HG03558 (cell line): Measurements from ENCODE around the gene THRA.
A peak's percentile ranks its signal among the peaks of the same experiment; 100 is the strongest.

Experiments used
- ATAC-seq: cut with Tn5 transposase; IDR thresholded peaks from one replicate; pipeline ENCODE4 v1.9.1; 2021; ENCODE audit warnings: moderate number of reproducible peaks; ENCODE audit not compliant: unreplicated experiment; ENCODE audit errors: extremely low read depth

THRA gene

DNA sequence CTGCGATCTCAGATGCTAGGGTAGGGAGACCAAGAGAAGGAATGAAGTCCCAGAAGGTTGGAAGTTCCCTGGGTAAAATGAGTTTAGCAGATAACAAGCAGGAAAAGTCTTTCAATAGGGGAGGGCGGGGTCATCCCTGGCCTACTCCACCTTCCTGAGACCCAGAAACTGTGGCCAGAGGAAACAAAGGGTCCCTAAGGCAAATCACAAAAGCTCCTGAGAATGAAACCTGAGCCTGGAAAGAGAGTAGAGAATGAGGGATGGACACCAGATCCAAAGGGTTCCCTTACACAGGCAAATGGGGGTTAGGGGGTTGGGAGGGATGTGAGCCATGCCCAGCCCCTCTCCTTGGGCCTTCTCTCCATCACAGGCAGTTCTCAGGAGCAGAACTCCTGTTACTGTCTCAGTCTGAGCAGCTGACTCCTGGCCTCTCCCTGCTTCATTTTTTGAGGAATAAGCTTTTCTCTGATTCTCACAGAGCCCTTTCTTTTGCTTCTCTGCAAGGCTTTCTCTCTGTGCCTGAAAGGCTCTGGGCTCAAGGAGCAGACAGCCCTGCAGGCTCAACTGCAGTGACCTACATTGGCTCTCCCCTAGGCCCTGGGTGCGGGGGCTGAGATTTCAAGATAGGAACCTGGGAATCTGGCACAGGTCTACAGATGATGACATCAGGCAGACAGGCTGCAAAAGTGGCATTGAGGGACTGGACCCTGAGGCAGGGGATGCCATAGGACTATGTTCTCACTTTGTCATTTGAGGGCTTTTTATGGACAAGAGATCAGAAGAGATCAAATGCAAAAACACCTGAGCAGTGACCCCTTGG lies 47.5 kb downstream of the THRA start:
- no peak for ATAC-seq

DNA sequence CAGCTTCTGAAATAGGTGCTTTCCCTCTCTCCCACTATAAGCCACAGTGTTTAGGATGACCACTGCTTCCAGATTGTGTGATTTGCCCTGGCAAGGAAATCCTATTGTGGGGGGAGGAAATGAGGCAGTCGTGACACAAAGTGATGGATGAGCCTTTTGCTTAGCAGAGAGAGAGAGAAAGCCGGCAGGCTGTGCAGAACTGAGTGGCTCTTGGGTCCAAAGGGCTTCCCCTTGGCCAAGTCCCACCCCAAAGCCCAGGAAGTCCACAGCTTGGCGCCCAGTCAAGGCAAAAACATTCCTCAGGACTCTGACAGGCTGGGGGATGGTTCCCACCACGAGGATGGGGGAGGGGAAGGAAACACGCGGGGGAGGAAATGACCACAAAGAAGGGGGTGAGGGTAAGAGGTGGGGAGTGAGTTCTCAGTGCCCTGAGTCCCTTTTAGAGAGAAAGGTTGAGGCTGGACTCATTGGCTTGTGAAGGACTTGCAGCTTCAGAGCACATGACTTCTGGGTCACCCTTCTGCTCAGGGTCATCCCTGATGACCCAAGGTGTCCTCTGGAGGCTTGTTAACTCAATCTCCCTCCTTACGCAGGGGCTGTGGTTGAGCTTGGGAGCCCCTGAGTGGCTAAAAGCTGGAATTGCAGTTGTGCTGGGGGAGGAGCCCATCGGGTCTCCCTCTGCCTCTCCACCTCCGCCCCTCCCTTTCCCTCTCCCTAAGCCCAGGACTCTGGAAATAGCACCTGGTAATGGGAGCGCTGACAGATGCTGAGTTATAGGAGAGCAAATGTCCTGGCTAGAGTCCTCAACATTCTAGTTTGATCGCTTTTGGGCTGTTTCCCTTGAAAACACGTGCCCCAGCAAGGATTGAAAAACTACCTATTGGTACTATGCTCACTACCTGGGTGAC lies 48.7 kb downstream of the THRA start:
- ATAC-seq: no peak

DNA sequence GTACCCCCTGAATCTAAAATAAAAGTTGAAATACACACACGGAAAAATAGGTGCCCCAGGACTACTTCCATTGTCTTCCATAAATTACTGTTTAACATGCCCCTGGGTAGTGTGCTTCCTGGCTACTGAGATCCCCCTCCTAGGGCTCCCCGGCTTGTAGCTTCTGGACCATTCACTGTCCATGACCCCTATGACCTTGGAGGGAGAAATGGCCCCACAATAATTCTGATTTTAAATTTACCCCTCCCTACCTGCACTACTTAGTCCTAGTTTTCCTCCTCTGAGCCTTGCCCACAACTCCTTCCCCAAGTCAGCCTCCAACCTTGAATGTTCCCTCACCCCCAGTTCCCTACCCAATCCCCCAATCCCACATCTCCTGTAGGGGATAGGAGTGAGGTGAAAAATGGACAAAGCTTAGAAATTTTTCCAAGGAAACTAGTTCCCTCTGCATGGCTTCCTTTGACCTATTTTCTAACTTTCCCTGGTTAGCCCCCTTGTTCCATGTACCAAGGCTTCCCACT lies 49.5 kb downstream of the THRA start:
- no peak for ATAC-seq

DNA sequence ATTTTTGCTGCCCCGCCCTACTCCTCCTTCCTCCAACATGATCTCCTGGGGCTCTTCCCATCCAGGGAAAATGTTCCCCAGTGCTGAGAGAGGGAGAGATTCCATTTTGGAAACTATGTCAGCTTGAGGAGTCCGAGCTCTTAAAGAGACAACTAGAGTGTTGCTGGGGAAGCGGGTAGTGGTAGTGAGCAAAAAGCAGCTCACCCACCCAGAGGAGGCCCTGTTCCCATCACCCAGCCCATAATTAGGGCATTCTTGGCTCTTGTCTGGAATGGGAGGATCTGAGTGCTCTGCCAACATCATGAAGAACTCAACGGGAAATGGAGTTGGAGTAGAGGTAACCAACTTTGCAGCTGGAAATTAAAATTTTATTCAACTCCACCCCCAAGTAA lies 49.9 kb downstream of the THRA start:
- no peak for ATAC-seq

DNA sequence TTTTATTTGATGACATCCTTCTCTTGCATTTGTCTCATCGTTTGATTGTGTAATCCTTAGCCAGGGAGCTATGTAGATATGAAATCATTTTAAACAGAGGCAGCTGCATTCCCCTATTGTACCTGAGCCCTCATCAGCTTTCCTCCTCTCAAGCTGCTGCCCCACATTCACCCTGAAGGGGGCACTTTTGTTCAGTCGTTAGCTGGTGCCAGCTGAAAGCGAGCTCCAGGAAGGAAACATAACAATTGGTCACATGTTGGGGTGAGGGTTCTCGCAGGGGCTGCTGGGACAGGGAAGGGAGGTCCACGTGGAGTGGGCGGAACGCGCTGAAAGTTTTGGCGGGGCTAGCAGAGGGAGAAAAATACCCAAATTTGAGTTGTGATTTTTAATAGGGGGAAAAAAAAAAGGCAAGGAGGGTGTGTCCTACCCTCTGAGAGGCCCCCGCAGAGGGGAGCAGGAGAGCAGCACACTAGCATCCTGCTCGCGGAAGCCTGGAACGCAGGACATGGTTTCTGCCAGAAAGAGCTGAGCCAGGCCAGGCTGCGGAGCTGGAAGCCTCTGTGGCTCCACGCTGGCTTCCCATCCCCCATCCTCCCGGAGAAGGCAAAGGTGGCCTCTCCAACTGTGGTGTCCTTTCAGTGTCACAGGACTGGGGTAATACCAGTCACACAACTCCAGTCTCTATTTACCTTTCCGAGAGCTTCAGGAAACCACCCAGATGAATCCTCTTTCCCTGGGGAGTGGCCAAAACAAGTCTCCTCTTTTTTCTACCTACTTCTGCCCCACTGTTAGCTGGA lies 50.5 kb downstream of the THRA start:
- peak; percentile 78 for ATAC-seq

DNA sequence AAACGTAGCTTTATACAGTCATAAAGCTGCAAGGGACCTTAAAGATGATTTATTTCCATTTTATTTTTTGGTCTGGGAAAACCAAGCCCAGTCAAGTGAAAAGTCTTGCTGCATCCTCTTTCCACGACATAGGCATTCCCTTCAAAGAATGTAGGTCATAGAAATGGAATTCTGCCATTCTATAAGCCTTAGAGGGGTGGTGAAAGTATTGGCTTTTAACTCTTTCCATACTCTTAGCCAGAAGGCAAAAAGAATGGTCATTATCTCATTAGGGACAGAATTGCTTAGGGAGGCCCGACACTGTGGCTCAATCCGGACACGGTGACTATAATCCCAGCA lies 51.1 kb downstream of the THRA start:
- no peak for ATAC-seq

DNA sequence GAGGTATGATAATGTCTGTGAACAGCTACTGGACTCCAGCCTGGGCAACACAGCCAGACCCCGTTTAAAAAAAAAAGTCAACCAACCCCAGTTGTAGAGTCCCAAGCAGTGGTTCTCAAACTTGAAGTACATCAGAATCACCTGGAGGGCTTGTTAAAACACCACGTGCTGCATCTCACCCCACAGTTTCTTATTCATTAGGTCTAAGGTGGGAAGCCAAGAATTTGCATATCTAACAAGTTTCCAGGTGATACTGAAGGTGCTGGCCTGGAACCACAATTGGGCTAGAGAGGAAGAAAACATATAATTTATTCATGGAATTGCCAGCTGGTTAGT lies 52.3 kb downstream of the THRA start:
- no peak for ATAC-seq

DNA sequence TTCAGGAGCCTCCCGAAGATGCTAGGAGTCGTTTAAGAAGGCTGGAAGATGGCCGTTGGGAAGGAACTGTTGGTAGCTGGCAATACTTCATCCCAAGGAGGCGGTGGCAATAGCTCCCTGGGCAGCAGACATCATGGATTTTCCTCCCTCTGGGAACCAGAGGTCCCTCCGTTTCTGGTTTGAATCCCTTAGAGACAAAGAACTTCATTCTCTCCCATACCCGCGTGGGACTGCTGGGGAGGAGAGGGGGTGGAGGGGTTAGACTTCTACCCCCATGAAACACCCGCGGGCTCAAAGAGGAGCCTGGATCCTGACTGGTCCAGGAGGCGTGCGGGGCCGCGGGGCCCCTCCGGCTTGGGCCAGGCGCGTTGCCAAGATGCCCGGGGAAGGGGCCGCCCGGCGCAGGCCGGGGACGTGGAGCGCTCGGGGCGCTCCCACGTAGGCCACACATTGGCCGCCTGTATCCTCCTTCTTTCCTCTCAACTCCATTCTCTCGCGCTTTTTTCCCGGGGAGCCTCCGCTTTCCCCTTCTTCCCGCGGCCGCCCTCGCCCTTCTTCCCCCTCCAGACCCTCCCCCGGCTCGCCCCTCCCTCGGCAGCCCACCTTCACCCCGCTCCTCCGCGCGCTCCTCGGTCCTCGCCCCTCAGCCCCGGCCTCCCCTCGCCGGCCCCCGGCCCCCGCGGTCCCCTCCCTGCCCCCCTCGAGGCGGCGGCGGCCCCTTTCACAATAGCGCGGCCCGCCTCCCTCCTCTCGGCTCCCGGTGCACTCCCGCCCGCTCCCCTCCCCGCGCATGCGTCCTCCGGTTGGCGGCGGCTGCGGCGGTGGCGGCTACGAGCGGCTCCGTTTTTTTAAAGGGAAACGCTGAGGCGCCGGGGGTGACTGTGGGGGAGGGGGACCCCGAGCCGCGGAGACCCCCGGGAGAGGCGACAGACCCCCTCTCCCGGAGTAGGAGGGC lies 58.7 kb downstream of the THRA start, which contains the start of gene MSL1:
TSS of gene MSL1 (plus strand) at position 791 of the 955 bp plus-strand sequence. CDS start 642 bp downstream, outside the sequence.
- ATAC-seq: no peak

DNA sequence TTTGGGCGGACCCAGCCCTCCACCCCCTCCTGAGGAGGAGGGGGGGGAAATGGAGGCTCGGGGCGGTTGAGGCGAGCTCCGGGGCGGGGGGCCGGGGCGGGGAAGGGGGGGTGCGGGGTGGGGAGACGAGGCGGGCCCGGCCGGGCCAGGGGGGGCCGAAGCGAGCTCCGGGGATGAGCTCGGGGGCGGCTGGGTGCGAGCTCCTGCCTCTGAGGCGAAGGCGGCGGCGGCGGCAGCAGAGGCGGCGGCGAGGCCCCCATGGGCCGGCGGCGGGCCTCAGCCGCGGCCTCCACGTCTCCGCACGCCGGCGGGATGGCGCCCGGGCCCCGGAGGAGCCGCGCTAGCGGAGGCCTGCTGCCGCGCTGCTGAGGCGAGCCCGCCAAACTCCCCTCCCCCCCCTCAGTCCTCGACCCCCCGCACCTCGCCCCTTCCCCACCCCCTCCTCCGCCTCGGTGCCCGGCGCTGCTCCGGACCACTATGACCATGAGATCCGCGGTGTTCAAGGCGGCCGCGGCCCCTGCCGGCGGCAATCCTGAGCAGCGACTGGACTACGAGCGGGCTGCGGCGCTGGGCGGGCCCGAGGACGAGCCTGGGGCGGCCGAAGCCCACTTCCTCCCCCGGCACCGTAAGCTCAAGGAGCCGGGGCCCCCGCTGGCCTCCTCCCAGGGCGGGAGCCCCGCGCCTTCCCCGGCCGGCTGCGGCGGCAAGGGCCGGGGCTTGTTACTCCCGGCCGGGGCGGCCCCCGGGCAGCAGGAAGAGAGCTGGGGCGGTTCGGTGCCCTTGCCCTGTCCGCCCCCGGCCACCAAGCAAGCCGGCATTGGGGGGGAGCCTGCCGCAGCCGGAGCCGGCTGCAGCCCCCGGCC lies 59.6 kb downstream of the THRA start:
- no peak for ATAC-seq

DNA sequence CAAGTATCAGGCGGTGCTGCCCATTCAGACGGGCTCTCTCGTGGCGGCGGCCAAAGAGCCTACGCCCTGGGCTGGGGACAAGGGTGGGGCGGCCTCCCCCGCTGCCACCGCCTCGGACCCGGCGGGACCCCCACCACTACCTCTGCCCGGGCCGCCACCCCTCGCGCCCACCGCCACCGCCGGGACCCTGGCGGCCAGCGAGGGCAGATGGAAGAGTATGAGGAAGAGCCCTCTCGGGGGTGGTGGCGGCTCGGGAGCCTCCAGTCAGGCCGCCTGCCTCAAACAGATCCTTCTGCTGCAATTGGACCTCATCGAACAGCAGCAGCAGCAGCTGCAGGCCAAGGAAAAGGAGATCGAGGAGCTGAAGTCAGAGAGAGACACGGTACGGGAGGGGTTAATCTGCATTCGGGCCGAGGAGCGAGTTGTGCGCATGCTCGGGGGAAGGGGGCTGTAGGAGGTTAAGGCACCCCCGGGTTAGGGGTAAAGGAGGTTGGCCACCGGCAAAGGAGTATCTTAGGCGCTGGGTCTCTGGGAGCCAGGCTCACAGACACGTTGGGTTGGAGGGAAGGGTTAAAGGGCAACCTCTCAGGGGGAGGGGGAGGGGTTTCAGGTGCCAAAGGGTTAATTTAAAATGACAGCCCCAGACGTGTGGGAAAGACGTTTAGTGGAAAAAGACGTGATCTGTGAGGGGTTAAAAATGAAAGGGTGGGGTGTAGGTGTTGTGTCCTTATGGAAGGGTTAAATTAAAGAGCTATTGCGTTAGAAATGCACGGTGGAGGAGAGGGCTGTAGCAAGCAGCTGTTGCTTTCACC lies 60.4 kb downstream of the THRA start:
- no peak for ATAC-seq

DNA sequence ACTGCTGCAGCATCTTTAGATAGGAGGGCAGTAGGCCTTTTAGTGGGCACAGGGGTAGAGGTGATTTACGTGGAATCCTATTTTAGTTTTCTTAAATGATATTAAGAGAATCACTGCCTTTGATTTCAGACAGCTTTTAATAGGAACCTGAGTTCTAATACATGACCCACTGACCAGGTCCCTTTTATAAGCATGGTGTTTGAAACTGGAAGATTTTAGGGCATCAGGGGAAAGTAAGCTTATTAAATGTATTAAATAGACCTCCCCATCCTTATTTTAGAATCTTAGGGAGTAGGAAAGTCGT lies 61.0 kb downstream of the THRA start:
- no peak for ATAC-seq

DNA sequence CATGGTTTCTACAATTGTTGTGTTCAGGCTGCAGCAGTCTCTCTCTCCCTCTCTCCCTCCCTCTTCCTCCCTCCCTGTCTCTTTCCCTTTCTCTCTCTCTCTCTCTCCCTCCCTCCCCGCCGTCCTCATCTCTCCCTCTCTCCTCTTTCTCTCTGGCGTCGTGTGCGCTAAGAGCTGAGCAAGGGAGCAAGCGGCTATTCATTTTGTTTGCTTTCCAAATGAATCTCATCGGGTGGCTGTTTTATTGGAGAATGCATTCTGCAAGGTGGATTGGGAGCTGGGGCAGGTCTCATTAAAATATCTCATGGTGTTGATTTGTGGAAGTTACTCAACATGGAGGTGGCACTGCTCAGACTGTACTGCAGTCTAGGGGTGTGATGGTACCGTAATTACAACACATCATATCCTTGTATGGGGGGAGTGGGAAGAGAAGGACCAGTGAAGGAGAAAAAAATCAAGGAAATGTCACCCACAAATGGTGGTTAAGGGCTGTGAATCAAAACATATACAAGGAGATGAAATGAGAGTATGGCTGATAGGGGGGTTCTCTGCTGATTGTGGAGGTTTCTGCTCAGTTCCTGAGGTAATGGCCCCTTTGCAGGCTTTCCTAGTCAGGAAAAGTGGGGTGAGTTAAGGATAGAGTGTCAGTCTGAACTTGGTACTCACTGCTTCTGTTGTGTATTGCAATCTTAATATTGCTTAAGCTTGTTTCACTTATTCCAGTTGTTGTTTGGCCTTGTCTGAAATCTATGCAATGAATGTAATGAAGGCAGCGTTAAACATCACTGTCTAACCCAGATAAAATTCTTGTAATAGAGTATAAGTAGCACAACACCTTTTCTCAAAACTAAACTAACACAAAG lies 61.7 kb downstream of the THRA start:
- no peak for ATAC-seq

DNA sequence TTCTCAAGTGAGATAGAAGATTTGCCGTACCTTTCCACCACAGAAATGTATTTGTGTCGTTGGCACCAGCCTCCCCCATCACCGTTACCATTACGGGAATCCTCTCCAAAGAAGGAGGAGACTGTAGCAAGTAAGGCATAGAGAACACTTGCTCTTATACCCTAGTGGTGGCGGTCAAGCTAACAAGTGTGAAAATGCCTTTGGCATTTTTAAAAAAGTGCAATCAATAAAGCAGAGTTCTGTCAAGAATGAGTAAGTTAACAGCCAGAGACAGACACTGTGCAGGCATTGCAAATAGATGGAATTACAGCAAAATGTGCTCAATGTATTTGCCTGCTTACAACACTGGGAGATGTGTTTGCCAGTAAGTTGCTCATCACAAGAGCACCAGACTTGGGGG lies 66.7 kb downstream of the THRA start:
- no peak for ATAC-seq

DNA sequence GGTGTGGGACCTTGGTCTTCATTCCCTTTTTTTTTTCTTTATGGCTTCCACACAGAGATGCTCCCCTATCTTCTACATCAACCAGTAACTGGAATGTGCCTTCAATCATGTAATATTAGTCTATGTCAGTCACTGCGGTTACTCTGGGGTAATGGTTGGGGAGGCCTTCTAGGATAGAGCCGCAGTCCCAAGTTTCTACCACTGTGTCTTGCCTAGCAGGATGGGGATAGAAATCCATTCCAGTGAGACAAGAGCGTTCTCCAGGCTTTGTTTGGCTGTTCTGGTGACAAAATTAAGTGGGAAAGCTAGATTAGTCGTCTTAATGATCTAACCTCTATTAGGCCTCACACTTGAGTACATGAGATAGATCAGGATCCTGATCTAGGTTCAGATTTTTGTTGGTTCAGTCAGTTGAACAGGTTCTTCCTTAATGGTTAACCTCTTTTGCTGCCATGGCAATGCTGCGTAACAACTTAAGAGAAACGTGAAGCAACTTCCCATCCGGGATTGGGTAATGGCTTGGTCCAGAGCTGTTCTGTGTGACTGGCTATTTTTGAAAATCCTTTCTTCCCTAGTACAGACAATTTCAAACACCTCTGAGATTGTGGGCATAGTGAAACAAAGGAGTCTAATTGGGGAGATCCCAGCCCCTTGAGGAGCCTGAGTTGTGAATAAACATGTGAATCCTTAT lies 67.7 kb downstream of the THRA start:
- ATAC-seq: no peak

DNA sequence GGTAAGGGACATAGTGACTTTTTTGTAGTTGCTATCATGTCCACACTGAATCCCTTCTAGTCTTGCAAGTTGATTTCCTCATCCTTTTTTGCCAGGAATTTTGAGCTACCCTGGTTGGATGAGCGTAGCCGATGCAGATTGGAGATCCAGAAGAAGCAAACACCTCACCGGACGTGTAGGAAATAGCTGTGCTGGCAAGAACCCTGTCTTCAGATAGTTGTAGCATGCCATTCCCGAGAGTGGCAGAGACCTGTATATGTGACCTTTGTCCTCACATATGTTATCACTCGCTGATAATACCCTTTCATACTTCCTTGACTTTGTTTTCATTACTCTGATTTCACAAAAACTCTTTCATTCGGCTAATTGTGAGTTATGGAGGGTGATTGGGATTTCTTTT lies 71.4 kb downstream of the THRA start:
- ATAC-seq: no peak

DNA sequence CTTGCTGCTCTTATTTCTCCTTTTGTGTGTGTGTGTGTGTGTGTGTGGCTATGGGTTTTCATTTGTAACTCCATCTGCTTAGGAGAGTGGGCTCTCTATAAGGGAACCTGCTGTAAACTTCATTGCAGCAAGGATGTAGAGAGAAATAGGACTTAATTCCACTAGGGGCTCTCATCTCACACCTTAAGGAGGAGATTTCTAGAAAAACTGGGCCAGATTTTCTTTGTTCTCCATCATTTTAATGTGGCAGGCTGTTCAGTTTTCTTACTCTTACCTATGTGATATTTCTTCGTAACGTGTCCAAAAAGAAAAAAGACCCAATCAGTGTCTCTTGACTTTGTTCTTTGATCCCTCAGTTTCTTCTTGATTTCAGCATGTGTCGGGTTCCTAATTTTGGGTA lies 73.1 kb downstream of the THRA start:
- ATAC-seq: no peak
